GM23338 (cell line): ENCODE results near the gene ATP2B1.

Source experiments
- EZH2phosphoT487 ChIP-seq: fragments of 200-600 bp; sonication (generic); IDR thresholded peaks from one replicate; pipeline ENCODE4 v1.8.1; 2018; ENCODE audit warnings: antibody characterized with exemption; ENCODE audit not compliant: unreplicated experiment
- JUNB ChIP-seq: IDR thresholded peaks from one replicate; pipeline ENCODE4 v1.6.1; 2016; ENCODE audit warnings: antibody characterized with exemption; ENCODE audit not compliant: unreplicated experiment
- POLR2AphosphoS5 ChIP-seq: IDR thresholded peaks from 2 replicates; pipeline ENCODE4 v1.6.1; 2016; ENCODE audit warnings: antibody characterized with exemption, low read depth
- ZNF331 ChIP-seq: fragments of 250-450 bp; sonication (Bioruptor Pico); IDR thresholded peaks from 2 replicates; pipeline ENCODE4 v1.5.0; 2020; ENCODE audit warnings: low read depth, mild to moderate bottlenecking, moderate library complexity
- TF ChIP-seq, protein P1 (sequence below), 2 experiments: fragments of 200-600 bp in 1 of 2; sonication (generic) in 1 of 2; conservative IDR thresholded peaks; 2 replicates each; pipeline versions ENCODE4 v1.5.1 to v1.6.1; 2016 to 2017; ENCODE audit warnings: antibody characterized with exemption in 2 of 2, low read depth in 2 of 2, mild to moderate bottlenecking in 2 of 2, moderate library complexity in 1 of 2
- TF ChIP-seq, protein P2 (sequence below): IDR thresholded peaks from one replicate; pipeline ENCODE4 v1.6.1; 2018; ENCODE audit warnings: antibody characterized with exemption; ENCODE audit not compliant: unreplicated experiment

DNA sequence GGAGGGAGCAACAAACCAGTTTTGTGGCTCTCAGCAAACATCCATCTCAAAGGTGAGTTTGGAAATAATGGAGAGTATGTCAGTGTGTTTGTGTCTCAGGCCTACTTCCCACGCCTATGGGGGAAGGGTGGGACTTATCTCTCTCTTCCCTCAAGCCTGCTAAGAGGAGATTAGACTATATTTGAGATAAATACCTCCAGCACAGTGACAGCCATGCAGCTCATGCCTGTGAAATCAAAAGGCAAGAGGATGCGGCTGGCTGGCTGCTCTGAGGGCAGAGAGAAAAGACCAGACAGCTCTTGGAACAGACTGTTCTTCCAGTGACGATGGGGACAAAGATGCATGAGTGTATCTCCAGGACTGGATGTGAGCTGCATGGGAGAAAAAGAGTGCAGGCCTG lies 168.1 kb downstream of the ATP2B1 start:
- TF ChIP-seq, protein P1, sequence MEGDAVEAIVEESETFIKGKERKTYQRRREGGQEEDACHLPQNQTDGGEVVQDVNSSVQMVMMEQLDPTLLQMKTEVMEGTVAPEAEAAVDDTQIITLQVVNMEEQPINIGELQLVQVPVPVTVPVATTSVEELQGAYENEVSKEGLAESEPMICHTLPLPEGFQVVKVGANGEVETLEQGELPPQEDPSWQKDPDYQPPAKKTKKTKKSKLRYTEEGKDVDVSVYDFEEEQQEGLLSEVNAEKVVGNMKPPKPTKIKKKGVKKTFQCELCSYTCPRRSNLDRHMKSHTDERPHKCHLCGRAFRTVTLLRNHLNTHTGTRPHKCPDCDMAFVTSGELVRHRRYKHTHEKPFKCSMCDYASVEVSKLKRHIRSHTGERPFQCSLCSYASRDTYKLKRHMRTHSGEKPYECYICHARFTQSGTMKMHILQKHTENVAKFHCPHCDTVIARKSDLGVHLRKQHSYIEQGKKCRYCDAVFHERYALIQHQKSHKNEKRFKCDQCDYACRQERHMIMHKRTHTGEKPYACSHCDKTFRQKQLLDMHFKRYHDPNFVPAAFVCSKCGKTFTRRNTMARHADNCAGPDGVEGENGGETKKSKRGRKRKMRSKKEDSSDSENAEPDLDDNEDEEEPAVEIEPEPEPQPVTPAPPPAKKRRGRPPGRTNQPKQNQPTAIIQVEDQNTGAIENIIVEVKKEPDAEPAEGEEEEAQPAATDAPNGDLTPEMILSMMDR (conservative IDR thresholded peaks at IDR 0.05; ENCODE audit: low read depth in 2 of 2), result no peak
- TF ChIP-seq JUNB (no peak), ZNF331 (CRISPR knock-in tag) (no peak), EZH2phosphoT487 (no peak), POLR2AphosphoS5 (no peak)
- TF ChIP-seq, protein P2, sequence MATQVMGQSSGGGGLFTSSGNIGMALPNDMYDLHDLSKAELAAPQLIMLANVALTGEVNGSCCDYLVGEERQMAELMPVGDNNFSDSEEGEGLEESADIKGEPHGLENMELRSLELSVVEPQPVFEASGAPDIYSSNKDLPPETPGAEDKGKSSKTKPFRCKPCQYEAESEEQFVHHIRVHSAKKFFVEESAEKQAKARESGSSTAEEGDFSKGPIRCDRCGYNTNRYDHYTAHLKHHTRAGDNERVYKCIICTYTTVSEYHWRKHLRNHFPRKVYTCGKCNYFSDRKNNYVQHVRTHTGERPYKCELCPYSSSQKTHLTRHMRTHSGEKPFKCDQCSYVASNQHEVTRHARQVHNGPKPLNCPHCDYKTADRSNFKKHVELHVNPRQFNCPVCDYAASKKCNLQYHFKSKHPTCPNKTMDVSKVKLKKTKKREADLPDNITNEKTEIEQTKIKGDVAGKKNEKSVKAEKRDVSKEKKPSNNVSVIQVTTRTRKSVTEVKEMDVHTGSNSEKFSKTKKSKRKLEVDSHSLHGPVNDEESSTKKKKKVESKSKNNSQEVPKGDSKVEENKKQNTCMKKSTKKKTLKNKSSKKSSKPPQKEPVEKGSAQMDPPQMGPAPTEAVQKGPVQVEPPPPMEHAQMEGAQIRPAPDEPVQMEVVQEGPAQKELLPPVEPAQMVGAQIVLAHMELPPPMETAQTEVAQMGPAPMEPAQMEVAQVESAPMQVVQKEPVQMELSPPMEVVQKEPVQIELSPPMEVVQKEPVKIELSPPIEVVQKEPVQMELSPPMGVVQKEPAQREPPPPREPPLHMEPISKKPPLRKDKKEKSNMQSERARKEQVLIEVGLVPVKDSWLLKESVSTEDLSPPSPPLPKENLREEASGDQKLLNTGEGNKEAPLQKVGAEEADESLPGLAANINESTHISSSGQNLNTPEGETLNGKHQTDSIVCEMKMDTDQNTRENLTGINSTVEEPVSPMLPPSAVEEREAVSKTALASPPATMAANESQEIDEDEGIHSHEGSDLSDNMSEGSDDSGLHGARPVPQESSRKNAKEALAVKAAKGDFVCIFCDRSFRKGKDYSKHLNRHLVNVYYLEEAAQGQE, result no peak
